Rectal smooth muscle tissue (tissue), 1 donor: Measurements from ENCODE around the gene OR51V1.

Experiments
- H3K27ac ChIP-seq: one replicate; pipeline ENCODE4 v1.7.0; 2013; ENCODE audit warnings: low read depth, low read length, inconsistent platforms
- H3K27me3 ChIP-seq: one replicate; pipeline ENCODE4 v1.7.0; 2013; ENCODE audit warnings: low read length; ENCODE audit not compliant: control insufficient read depth, insufficient read depth
- H3K36me3 ChIP-seq: one replicate; pipeline ENCODE4 v1.7.0; 2013; ENCODE audit warnings: low read length; ENCODE audit not compliant: control insufficient read depth, insufficient read depth
- H3K4me1 ChIP-seq: one replicate; pipeline ENCODE4 v1.7.0; 2013; ENCODE audit warnings: low read length; ENCODE audit not compliant: control insufficient read depth, insufficient read depth
- H3K4me3 ChIP-seq: one replicate; pipeline ENCODE4 v1.7.0; 2013; ENCODE audit warnings: low read length
- H3K9ac ChIP-seq: one replicate; pipeline ENCODE4 v1.7.0; 2013; ENCODE audit warnings: low read length

OR51V1 gene

GRCh38 chr11:5240056-5240455, 39.6 kb upstream of the OR51V1 start:
- Histone ChIP-seq H3K9ac (no peak overlapping the region), H3K27me3 (no peaks in the 10 kb centered on the region), H3K27ac (no peak overlapping the region), H3K4me1 (no peaks in the 10 kb centered on the region), H3K36me3 (no peaks in the 10 kb centered on the region), H3K4me3 (no peak overlapping the region)

GRCh38 chr11:5239046-5239445, 38.6 kb upstream of the OR51V1 start:
- H3K9ac ChIP-seq = no peak overlapping the region
- H3K36me3 ChIP-seq = no peaks in the 10 kb centered on the region
- H3K27me3 ChIP-seq = no peaks in the 10 kb centered on the region
- no peaks in the 10 kb centered on the region for H3K4me1 ChIP-seq
- H3K27ac ChIP-seq = no peak overlapping the region
- H3K4me3 ChIP-seq = no peak overlapping the region

- Histone ChIP-seq H3K36me3 (no peaks in the 10 kb centered on the region), H3K4me3 (no peak overlapping the region), H3K9ac (no peak overlapping the region), H3K27ac (no peak overlapping the region), H3K4me1 (no peaks in the 10 kb centered on the region), H3K27me3 (no peaks in the 10 kb centered on the region)
These were observed 38.0 kb upstream of the OR51V1 start for GRCh38 chr11:5238486-5238885.

- Histone ChIP-seq H3K27me3 (no peaks in the 10 kb centered on the region), H3K4me1 (no peaks in the 10 kb centered on the region)
These were observed 36.9 kb upstream of the OR51V1 start for GRCh38 chr11:5237420-5237819.

GRCh38 chr11:5235364-5236095, 35.0 kb upstream of the OR51V1 start:
- Histone ChIP-seq H3K27ac (no peak overlapping the region), H3K27me3 (no peaks in the 10 kb centered on the region), H3K9ac (no peak overlapping the region), H3K36me3 (no peaks in the 10 kb centered on the region), H3K4me1 (no peaks in the 10 kb centered on the region), H3K4me3 (no peak overlapping the region)

More at GRCh38 chr11:5237420-5237819, 36.9 kb upstream of the OR51V1 start:
- Histone ChIP-seq H3K4me3 (no peak overlapping the region), H3K27ac (no peak overlapping the region), H3K36me3 (no peaks in the 10 kb centered on the region), H3K9ac (no peak overlapping the region)

GRCh38 chr11:5234381-5234834, 33.9 kb upstream of the OR51V1 start, which contains the start of gene HBD:
Gene HBD, minus strand, starts transcription at chr11:5234483. Its CDS starts 50 bp downstream, at chr11:5234433.
- Histone ChIP-seq H3K27ac (no peak within 1 kb of the TSS), H3K27me3 (no peaks in the 10 kb centered on the region), H3K4me3 (no peak within 1 kb of the TSS), H3K4me1 (no peaks in the 10 kb centered on the region), H3K36me3 (no peaks in the 10 kb centered on the region), H3K9ac (no peak within 1 kb of the TSS)

GRCh38 chr11:5233307-5233706, 32.8 kb upstream of the OR51V1 start:
- Histone ChIP-seq H3K27ac (no peak overlapping the region), H3K4me1 (no peaks in the 10 kb centered on the region), H3K9ac (no peak overlapping the region), H3K36me3 (no peaks in the 10 kb centered on the region), H3K27me3 (no peaks in the 10 kb centered on the region), H3K4me3 (no peak overlapping the region)

- Histone ChIP-seq H3K4me3 (no peak overlapping the region), H3K27me3 (no peaks in the 10 kb centered on the region), H3K9ac (no peak overlapping the region), H3K27ac (no peak overlapping the region), H3K36me3 (no peaks in the 10 kb centered on the region), H3K4me1 (no peaks in the 10 kb centered on the region)
These were observed 32.3 kb upstream of the OR51V1 start for GRCh38 chr11:5232821-5233220.

- Histone ChIP-seq H3K27me3 (no peaks in the 10 kb centered on the region), H3K4me1 (no peaks in the 10 kb centered on the region), H3K36me3 (no peaks in the 10 kb centered on the region), H3K27ac (no peak overlapping the region), H3K4me3 (no peak overlapping the region), H3K9ac (no peak overlapping the region)
These were observed 31.7 kb upstream of the OR51V1 start for GRCh38 chr11:5232176-5232575.

- H3K9ac ChIP-seq = no peak overlapping the region
- no peak overlapping the region for H3K4me3 ChIP-seq
- H3K36me3 ChIP-seq = no peaks in the 10 kb centered on the region
- H3K27ac ChIP-seq = no peak overlapping the region
- H3K4me1 ChIP-seq = no peaks in the 10 kb centered on the region
- no peaks in the 10 kb centered on the region for H3K27me3 ChIP-seq
These were observed 30.6 kb upstream of the OR51V1 start for GRCh38 chr11:5231111-5231510.

GRCh38 chr11:5230266-5230665, 29.8 kb upstream of the OR51V1 start:
- Histone ChIP-seq H3K9ac (no peak overlapping the region), H3K4me3 (no peak overlapping the region), H3K27ac (no peak overlapping the region), H3K36me3 (no peaks in the 10 kb centered on the region), H3K27me3 (no peaks in the 10 kb centered on the region), H3K4me1 (no peaks in the 10 kb centered on the region)

- Histone ChIP-seq H3K27ac (no peak overlapping the region), H3K27me3 (no peaks in the 10 kb centered on the region), H3K36me3 (no peaks in the 10 kb centered on the region), H3K4me3 (no peak overlapping the region), H3K9ac (no peak overlapping the region), H3K4me1 (no peaks in the 10 kb centered on the region)
These were observed 29.3 kb upstream of the OR51V1 start for GRCh38 chr11:5229796-5230195.

- no peak overlapping the region for H3K27ac ChIP-seq
- no peaks in the 10 kb centered on the region for H3K36me3 ChIP-seq
- H3K4me1 ChIP-seq = no peaks in the 10 kb centered on the region
- H3K27me3 ChIP-seq = no peaks in the 10 kb centered on the region
- no peak overlapping the region for H3K4me3 ChIP-seq
- no peak overlapping the region for H3K9ac ChIP-seq
These were observed 28.9 kb upstream of the OR51V1 start for GRCh38 chr11:5229356-5229755.
